MM.1S (cell line): Measurements from ENCODE around the gene CPXM2.

ENCODE experiments used
- DNase-seq: peaks from one replicate; pipeline ENCODE4 v3.0.0-alpha.2; 2015
- H2AFZ ChIP-seq: fragments of 300-600 bp; sonication (generic); 2 replicates; pipeline ENCODE4 v1.6.0; 2016; ENCODE audit warnings: antibody characterized with exemption, low read length
- H3F3A ChIP-seq: fragments of 300-600 bp; sonication (generic); 2 replicates; pipeline ENCODE4 v1.6.1; 2016; ENCODE audit warnings: mild to moderate bottlenecking, antibody characterized with exemption, low read length, moderate library complexity, mixed read lengths; ENCODE audit not compliant: insufficient read depth
- H3K27ac ChIP-seq: fragments of 300-600 bp; sonication (generic); 2 replicates; pipeline ENCODE4 v1.5.1; 2016; ENCODE audit warnings: mild to moderate bottlenecking, low read length
- H3K27me3 ChIP-seq: fragments of 300-600 bp; sonication (generic); replicated peaks from 2 replicates; pipeline ENCODE4 v1.6.0; 2016; ENCODE audit warnings: low read length; ENCODE audit not compliant: insufficient read depth
- H3K36me3 ChIP-seq: fragments of 300-600 bp; sonication (generic); replicated peaks from 2 replicates; pipeline ENCODE4 v1.6.1; 2016; ENCODE audit warnings: mild to moderate bottlenecking, low read length, mixed read lengths; ENCODE audit not compliant: insufficient read depth
- H3K4me1 ChIP-seq: fragments of 300-600 bp; sonication (generic); 2 replicates; pipeline ENCODE4 v1.6.1; 2016; ENCODE audit warnings: low read length, mixed read lengths
- H3K4me2 ChIP-seq: fragments of 300-600 bp; sonication (generic); 2 replicates; pipeline ENCODE4 v1.6.0; 2016; ENCODE audit warnings: low read depth, low read length
- H3K4me3 ChIP-seq: fragments of 300-600 bp; sonication (generic); 2 replicates; pipeline ENCODE4 v1.5.1; 2016; ENCODE audit warnings: low read length, mixed read lengths
- H3K79me2 ChIP-seq: fragments of 300-600 bp; sonication (generic); 2 replicates; pipeline ENCODE4 v1.6.1; 2016; ENCODE audit warnings: mixed run types, low read length, mixed read lengths
- H3K9ac ChIP-seq: fragments of 300-600 bp; sonication (generic); 2 replicates; pipeline ENCODE4 v1.6.1; 2016; ENCODE audit warnings: low read length, mixed read lengths
- H3K9me2 ChIP-seq: fragments of 300-600 bp; sonication (generic); replicated peaks from 2 replicates; pipeline ENCODE4 v1.6.1; 2016; ENCODE audit warnings: mild to moderate bottlenecking, low read length, mixed read lengths; ENCODE audit not compliant: insufficient read depth
- H3K9me3 ChIP-seq: fragments of 300-600 bp; sonication (generic); replicated peaks from 2 replicates; pipeline ENCODE4 v1.6.1; 2016; ENCODE audit warnings: mild to moderate bottlenecking, low read length, mixed read lengths; ENCODE audit not compliant: insufficient read depth
- H4K20me1 ChIP-seq: fragments of 300-600 bp; sonication (generic); 2 replicates; pipeline ENCODE4 v1.6.1; 2016; ENCODE audit warnings: mild to moderate bottlenecking, low read length, moderate library complexity, mixed read lengths; ENCODE audit not compliant: insufficient read depth
- CTCF ChIP-seq: fragments of 300-600 bp; sonication (generic); IDR thresholded peaks from 2 replicates; pipeline ENCODE4 v1.5.1; 2016; ENCODE audit warnings: antibody characterized with exemption, low read length, mixed read lengths
- EZH2 ChIP-seq: fragments of 300-600 bp; sonication (generic); optimal IDR thresholded peaks from 2 replicates; pipeline ENCODE3; 2017; ENCODE audit warnings: low read depth, mild to moderate bottlenecking, antibody characterized with exemption, low read length, mixed read lengths
- EZH2phosphoT487 ChIP-seq: fragments of 300-600 bp; sonication (generic); IDR thresholded peaks from 2 replicates; pipeline ENCODE4 v1.6.1; 2018; ENCODE audit warnings: antibody characterized with exemption, low read length

The CPXM2 gene

GRCh38 chr10:123901621-123902020 is 10.0 kb upstream of the CPXM2 start:
- Histone ChIP-seq H3K9me3 (no peaks in the 10 kb centered on the region), H3K79me2 (no peaks in the 10 kb centered on the region), H3K27ac (no peak overlapping the region), H3K4me3 (no peak overlapping the region), H3K36me3 (no peaks in the 10 kb centered on the region), H3K4me2 (no peak overlapping the region), H3K27me3 (peaks cover 6% of the 10 kb centered on the region; the same call in 1 of the 2 replicates), H3K9ac (no peak overlapping the region), H2AFZ (no peak overlapping the region), H4K20me1 (no peaks in the 10 kb centered on the region), H3F3A (no peaks in the 10 kb centered on the region), H3K9me2 (no peaks in the 10 kb centered on the region), H3K4me1 (0 out of 2 replicates have a peak, but pooled peaks cover under 1% of the 10 kb centered on the region)
- no peak for DNase-seq
- TF ChIP-seq EZH2phosphoT487: no peak
- TF ChIP-seq CTCF: no peak
- TF ChIP-seq EZH2: no peak

GRCh38 chr10:123897146-123897545 is 5.5 kb upstream of the CPXM2 start:
- H3K9me3 ChIP-seq: no peaks in the 10 kb centered on the region
- no peaks in the 10 kb centered on the region; the same call in 1 of the 2 replicates for H3K27me3 ChIP-seq
- H3K4me2 ChIP-seq: no peak overlapping the region
- no peak overlapping the region for H3K4me3 ChIP-seq
- H3K79me2 ChIP-seq: no peaks in the 10 kb centered on the region
- H3K9ac ChIP-seq: no peak overlapping the region
- H4K20me1 ChIP-seq: no peaks in the 10 kb centered on the region
- TF ChIP-seq EZH2phosphoT487 (no peak), EZH2 (no peak), CTCF (no peak)
- peaks cover 4% of the 10 kb centered on the region; the same call in 1 of the 2 replicates for H3K4me1 ChIP-seq
- no peak overlapping the region for H2AFZ ChIP-seq
- no peaks in the 10 kb centered on the region for H3K36me3 ChIP-seq
- no peaks in the 10 kb centered on the region for H3F3A ChIP-seq
- DNase-seq: no peak
- no peak overlapping the region for H3K27ac ChIP-seq
- H3K9me2 ChIP-seq: no peaks in the 10 kb centered on the region

GRCh38 chr10:123896246-123896927 is 4.8 kb upstream of the CPXM2 start:
- H3K36me3 ChIP-seq: no peaks in the 10 kb centered on the region
- no peak for TF ChIP-seq EZH2phosphoT487
- H3K9ac ChIP-seq: no peak overlapping the region
- H3K27me3 ChIP-seq: no peaks in the 10 kb centered on the region; the same call in 1 of the 2 replicates
- H3K4me3 ChIP-seq: no peak overlapping the region
- H3K27ac ChIP-seq: no peak overlapping the region
- no peak for DNase-seq
- H3K9me3 ChIP-seq: no peaks in the 10 kb centered on the region
- no peak overlapping the region for H2AFZ ChIP-seq
- H3K4me2 ChIP-seq: peak overlapping the region; percentile 7; the same call in 1 of the 2 replicates
- H3F3A ChIP-seq: no peaks in the 10 kb centered on the region
- no peaks in the 10 kb centered on the region for H3K9me2 ChIP-seq
- H4K20me1 ChIP-seq: no peaks in the 10 kb centered on the region
- H3K79me2 ChIP-seq: no peaks in the 10 kb centered on the region
- H3K4me1 ChIP-seq: peaks cover 4% of the 10 kb centered on the region; the same call in 1 of the 2 replicates

- Histone ChIP-seq H3K79me2 (no peaks in the 10 kb centered on the region), H4K20me1 (no peaks in the 10 kb centered on the region), H2AFZ (no peak overlapping the region), H3K9me2 (no peaks in the 10 kb centered on the region), H3F3A (no peaks in the 10 kb centered on the region), H3K9me3 (no peaks in the 10 kb centered on the region), H3K4me3 (no peak overlapping the region), H3K4me1 (peaks cover 4% of the 10 kb centered on the region; the same call in 1 of the 2 replicates), H3K27me3 (no peaks in the 10 kb centered on the region; the same call in 1 of the 2 replicates), H3K36me3 (no peaks in the 10 kb centered on the region), H3K9ac (no peak overlapping the region), H3K4me2 (no peak overlapping the region), H3K27ac (no peak overlapping the region)
- DNase-seq: no peak
- no peak for TF ChIP-seq EZH2
- TF ChIP-seq EZH2phosphoT487: no peak
- no peak for TF ChIP-seq CTCF
Measured at GRCh38 chr10:123893651-123894050, 2.0 kb upstream of the CPXM2 start.
